ENCODE results near the gene TBL1X. TPM values are rescaled to one million over a fixed set of nuclear protein-coding genes. Genes with fewer than 3 reads are reported as not detected.

Gene TBL1X
- total RNA-seq, 1 experiment from 2014 or later = 14.6 TPM

DNA sequence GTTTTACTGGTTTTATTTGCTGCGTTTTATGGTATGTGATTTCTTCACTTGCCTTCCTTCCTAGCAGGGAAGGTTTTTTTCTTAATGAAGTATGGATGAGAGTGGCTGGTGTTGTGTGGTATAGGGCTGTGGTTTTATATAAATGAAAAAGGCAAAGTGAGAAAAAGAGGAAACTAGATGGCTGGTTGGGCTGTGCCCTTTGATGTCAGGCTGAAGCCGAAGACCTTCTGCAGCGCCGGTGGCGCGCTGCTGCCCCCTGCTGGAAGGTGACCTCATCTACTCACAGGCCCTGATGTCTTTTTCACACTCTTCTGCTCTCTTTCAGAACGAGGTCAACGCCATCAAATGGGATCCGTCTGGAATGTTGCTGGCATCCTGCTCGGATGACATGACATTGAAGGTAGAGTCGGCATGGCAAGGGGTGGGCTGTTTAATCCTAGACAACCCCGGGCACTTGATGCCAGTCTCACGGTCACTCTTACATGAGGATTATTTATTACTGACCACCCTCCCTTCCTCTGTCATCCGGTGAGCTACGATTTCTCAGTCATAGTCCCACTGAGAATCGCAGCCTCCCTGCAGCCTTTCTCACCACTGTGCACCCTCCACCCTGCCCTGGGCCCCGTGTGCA is 244.2 kb downstream of the TBL1X start:
- DNase-seq (ENCODE audit: low read depth, low spot score) (peak; percentile 45), ATAC-seq (peak; percentile 79; the same call in 1 of the 2 replicates)
- no TSS peak for BruUV-seq (replicated peaks)
- no peaks in the 10 kb centered on the region for H3K4me1 ChIP-seq (ENCODE audit: control insufficient read depth, insufficient read depth, low read length)
- H3K36me3 ChIP-seq (ENCODE audit: control insufficient read depth, insufficient read depth, low read length) = no peaks in the 10 kb centered on the region
- TF ChIP-seq CTCF (IDR thresholded peaks at IDR 0.05) (peak; percentile 87), POLR2AphosphoS5 (IDR thresholded peaks at IDR 0.05; ENCODE audit: low read depth, low read length) (no peak), SIN3A (IDR thresholded peaks at IDR 0.05; ENCODE audit: borderline replicate concordance, insufficient read depth, low read depth, low read length) (no peak), TCF7L2 (IDR thresholded peaks at IDR 0.05; ENCODE audit: low read depth, low read length) (peak; percentile 96)
- intact Hi-C loops (cut with micrococcal nuclease; ENCODE audit: unreplicated experiment) (no loop called here), in situ Hi-C loops (cut with HindIII; ENCODE audit: low pct_unique_long_range_greater_than_20kb, low sequenced_read_pairs) (no loop called here)
- POLR2A ChIA-PET = no interaction called here
- H3K27ac ChIP-seq (ENCODE audit: low read length) = no peak overlapping the region
- no peak overlapping the region for H3K4me3 ChIP-seq (ENCODE audit: low read depth in 2 of 2, low read length in 2 of 2)
- no peaks in the 10 kb centered on the region for H3K27me3 ChIP-seq (ENCODE audit: control insufficient read depth, insufficient read depth, low read length)
- H3K9me3 ChIP-seq (ENCODE audit: control insufficient read depth, insufficient read depth, low read depth, low read length) = no peaks in the 10 kb centered on the region
- CTCF ChIA-PET = no interaction called here

- Histone ChIP-seq H3K4me3 (ENCODE audit: low read depth in 2 of 2, low read length in 2 of 2) (no peak overlapping the region), H3K36me3 (ENCODE audit: control insufficient read depth, insufficient read depth, low read length) (no peaks in the 10 kb centered on the region), H3K4me1 (ENCODE audit: control insufficient read depth, insufficient read depth, low read length) (no peaks in the 10 kb centered on the region), H3K27me3 (ENCODE audit: control insufficient read depth, insufficient read depth, low read length) (no peaks in the 10 kb centered on the region), H3K9me3 (ENCODE audit: control insufficient read depth, insufficient read depth, low read depth, low read length) (no peaks in the 10 kb centered on the region), H3K27ac (ENCODE audit: low read length) (no peak overlapping the region)
- ATAC-seq (no peak), DNase-seq (ENCODE audit: low read depth, low spot score) (no peak)
- ChIA-PET POLR2A (no interaction called here), CTCF (no interaction called here)
- intact Hi-C loops (cut with micrococcal nuclease; ENCODE audit: unreplicated experiment) (no loop called here), in situ Hi-C loops (cut with HindIII; ENCODE audit: low pct_unique_long_range_greater_than_20kb, low sequenced_read_pairs) (no loop called here)
- TF ChIP-seq, protein P1, sequence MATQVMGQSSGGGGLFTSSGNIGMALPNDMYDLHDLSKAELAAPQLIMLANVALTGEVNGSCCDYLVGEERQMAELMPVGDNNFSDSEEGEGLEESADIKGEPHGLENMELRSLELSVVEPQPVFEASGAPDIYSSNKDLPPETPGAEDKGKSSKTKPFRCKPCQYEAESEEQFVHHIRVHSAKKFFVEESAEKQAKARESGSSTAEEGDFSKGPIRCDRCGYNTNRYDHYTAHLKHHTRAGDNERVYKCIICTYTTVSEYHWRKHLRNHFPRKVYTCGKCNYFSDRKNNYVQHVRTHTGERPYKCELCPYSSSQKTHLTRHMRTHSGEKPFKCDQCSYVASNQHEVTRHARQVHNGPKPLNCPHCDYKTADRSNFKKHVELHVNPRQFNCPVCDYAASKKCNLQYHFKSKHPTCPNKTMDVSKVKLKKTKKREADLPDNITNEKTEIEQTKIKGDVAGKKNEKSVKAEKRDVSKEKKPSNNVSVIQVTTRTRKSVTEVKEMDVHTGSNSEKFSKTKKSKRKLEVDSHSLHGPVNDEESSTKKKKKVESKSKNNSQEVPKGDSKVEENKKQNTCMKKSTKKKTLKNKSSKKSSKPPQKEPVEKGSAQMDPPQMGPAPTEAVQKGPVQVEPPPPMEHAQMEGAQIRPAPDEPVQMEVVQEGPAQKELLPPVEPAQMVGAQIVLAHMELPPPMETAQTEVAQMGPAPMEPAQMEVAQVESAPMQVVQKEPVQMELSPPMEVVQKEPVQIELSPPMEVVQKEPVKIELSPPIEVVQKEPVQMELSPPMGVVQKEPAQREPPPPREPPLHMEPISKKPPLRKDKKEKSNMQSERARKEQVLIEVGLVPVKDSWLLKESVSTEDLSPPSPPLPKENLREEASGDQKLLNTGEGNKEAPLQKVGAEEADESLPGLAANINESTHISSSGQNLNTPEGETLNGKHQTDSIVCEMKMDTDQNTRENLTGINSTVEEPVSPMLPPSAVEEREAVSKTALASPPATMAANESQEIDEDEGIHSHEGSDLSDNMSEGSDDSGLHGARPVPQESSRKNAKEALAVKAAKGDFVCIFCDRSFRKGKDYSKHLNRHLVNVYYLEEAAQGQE (IDR thresholded peaks at IDR 0.05; ENCODE audit: insufficient read depth in 1 of 2, low read depth in 2 of 2, low read length in 1 of 2) = no peak
- TF ChIP-seq TCF7L2 (IDR thresholded peaks at IDR 0.05; ENCODE audit: low read depth, low read length) = no peak
- no peak for TF ChIP-seq SIN3A (IDR thresholded peaks at IDR 0.05; ENCODE audit: borderline replicate concordance, insufficient read depth, low read depth, low read length)
- TF ChIP-seq POLR2AphosphoS5 (IDR thresholded peaks at IDR 0.05; ENCODE audit: low read depth, low read length) = no peak
- TF ChIP-seq CTCF (IDR thresholded peaks at IDR 0.05) = no peak
- no TSS peak for BruUV-seq (replicated peaks)
Observed at GRCh38 chrX:9710332-9710731, 245.5 kb downstream of the TBL1X start.
